NCI-H2081 treated with DMSO at 0.1 percent for 48 hours (cell line): ENCODE data around the gene PRR20D.
"Not testable (repeated sequence)": the region's sequence is repeated elsewhere in the genome, so short reads cannot be mapped to it uniquely, and the experiment has no call there.

ENCODE experiments used
- DNase-seq: peaks from one replicate; lab custom pipeline; 2025; lab: John Stamatoyannopoulos, UW

Gene PRR20D

GRCh38 chr13:57160332-57160731 is at the start of gene PRR20D:
Gene PRR20D (plus strand): TSS chr13:57160632. CDS start chr13:57161019, 387 bp downstream.
- DNase-seq, result not testable (repeated sequence)

GRCh38 chr13:57114945-57115344 is 45.5 kb upstream of the PRR20D start:
- DNase-seq, result no peak

GRCh38 chr13:57123681-57124080 is 36.8 kb upstream of the PRR20D start:
- DNase-seq, result no peak

- no peak for DNase-seq
Measured at GRCh38 chr13:57128909-57129308, 31.5 kb upstream of the PRR20D start.

GRCh38 chr13:57136093-57136492 is 24.3 kb upstream of the PRR20D start:
- no peak for DNase-seq

- no peak for DNase-seq
Measured at GRCh38 chr13:57137585-57137984, 22.8 kb upstream of the PRR20D start.

- no peak for DNase-seq
Measured at GRCh38 chr13:57138988-57139387, 21.4 kb upstream of the PRR20D start.

GRCh38 chr13:57139781-57140180 is 20.7 kb upstream of the PRR20D start:
- not testable (repeated sequence) for DNase-seq

- not testable (repeated sequence) for DNase-seq
Measured at GRCh38 chr13:57140235-57140968, 20.0 kb upstream of the PRR20D start, which contains the start of gene PRR20A. Gene PRR20A (plus strand): TSS chr13:57140918. CDS start chr13:57141305, 387 bp downstream.

GRCh38 chr13:57147188-57147587 is 13.2 kb upstream of the PRR20D start, which contains the start of gene PRR20B:
Gene PRR20B (plus strand): TSS chr13:57147488. CDS start chr13:57147875, 387 bp downstream.
- DNase-seq, result not testable (repeated sequence)

GRCh38 chr13:57148106-57148505 is 12.3 kb upstream of the PRR20D start:
- not testable (repeated sequence) for DNase-seq

- DNase-seq, result not testable (repeated sequence)
Measured at GRCh38 chr13:57153761-57154160, 6.7 kb upstream of the PRR20D start, which contains the start of gene PRR20C. Gene PRR20C (plus strand): TSS chr13:57154061. CDS start chr13:57154448, 387 bp downstream.

- DNase-seq, result not testable (repeated sequence)
Measured at GRCh38 chr13:57166897-57167296, 6.5 kb downstream of the PRR20D start, which contains the start of gene PRR20E. Gene PRR20E (plus strand): TSS chr13:57167197. CDS start chr13:57167584, 387 bp downstream.

- DNase-seq, result no peak
Measured at GRCh38 chr13:57191667-57192066, 31.2 kb downstream of the PRR20D start.

- no peak for DNase-seq
Measured at GRCh38 chr13:57212989-57213388, 52.6 kb downstream of the PRR20D start.
